ENCODE data around the gene FGF1. TPM values are rescaled to one million over a fixed set of nuclear protein-coding genes. Genes with fewer than 3 reads are reported as not detected.

FGF1 gene
- total and polyA plus RNA-seq, 5 donors, result 23.1 to 39.2 (median 28.7) TPM

- Histone ChIP-seq H3K9me3 (ENCODE audit: control insufficient read depth, low read length) (no peaks in the 10 kb centered on the region), H3K27me3 (ENCODE audit: control insufficient read depth, insufficient read depth) (no peaks in the 10 kb centered on the region), H3K4me3 (ENCODE audit: low read length) (no peak overlapping the region), H3K27ac (ENCODE audit: low read length) (no peak overlapping the region), H3K4me1 (ENCODE audit: control insufficient read depth, insufficient read depth, low read length) (no peaks in the 10 kb centered on the region)
- 66% methylated on average over 8 of the region's 8 CpGs for WGBS
- intact Hi-C loops (cut with DNase I), result loop anchor here (5.0 to 10.0 kb wide), 5 partner anchors 40 to 272 kb away; no protein-coding TSS in a partner anchor
- DNase-seq (no peak), ATAC-seq (no peak)
Measured at GRCh38 chr5:142612494-142613270, 73.2 kb downstream of the FGF1 start.

GRCh38 chr5:142611154-142611553, 74.7 kb downstream of the FGF1 start:
- intact Hi-C loops (cut with DNase I), result loop anchor here (2.0 to 10.0 kb wide), 6 partner anchors 41 to 274 kb away; no protein-coding TSS in a partner anchor
- Histone ChIP-seq H3K4me3 (ENCODE audit: low read length) (no peak overlapping the region), H3K27ac (ENCODE audit: low read length) (no peak overlapping the region), H3K9me3 (ENCODE audit: control insufficient read depth, low read length) (no peaks in the 10 kb centered on the region), H3K4me1 (ENCODE audit: control insufficient read depth, insufficient read depth, low read length) (no peaks in the 10 kb centered on the region), H3K27me3 (ENCODE audit: control insufficient read depth, insufficient read depth) (no peaks in the 10 kb centered on the region)
- WGBS, result 36% methylated on average over 8 of the region's 8 CpGs
- DNase-seq, result peak; percentile 73 to 89 (median 83)
- peak; percentile 80 to 86 for ATAC-seq

GRCh38 chr5:142610176-142611001, 75.5 kb downstream of the FGF1 start:
- no peaks in the 10 kb centered on the region for H3K4me1 ChIP-seq (ENCODE audit: control insufficient read depth, insufficient read depth, low read length)
- whole genome bisulfite sequencing, result 82% methylated on average over 6 of the region's 6 CpGs
- intact Hi-C loops (cut with DNase I), result loop anchor here (2.0 to 10.0 kb wide), 6 partner anchors 42 to 274 kb away; no protein-coding TSS in a partner anchor

GRCh38 chr5:142609142-142609541, 76.7 kb downstream of the FGF1 start:
- intact Hi-C loops (cut with DNase I), result no loop called here
- Histone ChIP-seq H3K27ac (ENCODE audit: low read length) (no peak overlapping the region), H3K27me3 (ENCODE audit: control insufficient read depth, insufficient read depth) (no peaks in the 10 kb centered on the region), H3K9me3 (ENCODE audit: control insufficient read depth, low read length) (no peaks in the 10 kb centered on the region), H3K4me3 (ENCODE audit: low read length) (no peak overlapping the region), H3K4me1 (ENCODE audit: control insufficient read depth, insufficient read depth, low read length) (no peaks in the 10 kb centered on the region)
- DNase-seq, result no peak
- no peak for ATAC-seq
- 83% methylated on average over 6 of the region's 6 CpGs for WGBS

More at GRCh38 chr5:142610176-142611001, 75.5 kb downstream of the FGF1 start:
- Histone ChIP-seq H3K27ac (ENCODE audit: low read length) (no peak overlapping the region), H3K27me3 (ENCODE audit: control insufficient read depth, insufficient read depth) (no peaks in the 10 kb centered on the region), H3K4me3 (ENCODE audit: low read length) (no peak overlapping the region), H3K9me3 (ENCODE audit: control insufficient read depth, low read length) (no peaks in the 10 kb centered on the region)
- ATAC-seq, result no peak
- DNase-seq, result no peak

DNA sequence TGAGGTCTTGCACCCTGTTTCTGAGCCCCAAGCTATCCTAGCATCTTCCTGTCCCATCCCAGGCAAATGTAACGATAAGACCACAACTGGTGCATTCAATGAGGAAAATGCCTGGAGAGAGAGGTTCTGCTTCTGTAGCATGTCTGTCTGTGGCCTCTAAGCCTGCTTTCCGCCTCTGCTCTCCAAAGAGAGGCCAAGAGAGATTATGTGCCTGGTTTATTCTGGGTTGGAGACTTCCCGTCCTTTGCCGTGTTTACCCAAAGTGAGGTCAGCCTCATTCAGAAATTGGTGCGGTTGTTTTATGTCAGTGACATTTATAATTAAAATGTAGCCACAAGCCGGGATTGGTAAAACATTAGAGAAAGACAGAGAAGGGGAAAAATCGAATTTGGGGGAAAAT, 77.8 kb downstream of the FGF1 start:
- no peak overlapping the region for H3K27ac ChIP-seq (ENCODE audit: low read length)
- peak in 1 of 2 donors; percentile 34 for ATAC-seq
- intact Hi-C loops (cut with DNase I), result no loop called here
- 75% methylated on average over 7 of the region's 7 CpGs for WGBS
- DNase-seq, result no peak
- no peaks in the 10 kb centered on the region for H3K9me3 ChIP-seq (ENCODE audit: control insufficient read depth, low read length)
- no peaks in the 10 kb centered on the region for H3K4me1 ChIP-seq (ENCODE audit: control insufficient read depth, insufficient read depth, low read length)
- no peaks in the 10 kb centered on the region for H3K27me3 ChIP-seq (ENCODE audit: control insufficient read depth, insufficient read depth)
- no peak overlapping the region for H3K4me3 ChIP-seq (ENCODE audit: low read length)

GRCh38 chr5:142605611-142606010, 80.3 kb downstream of the FGF1 start:
- ATAC-seq (peak in 1 of 2 donors; percentile 54), DNase-seq (peak in 1 of 3 donors; percentile 62)
- H3K4me1 ChIP-seq (ENCODE audit: control insufficient read depth, insufficient read depth, low read length), result peaks cover 6% of the 10 kb centered on the region
- no peak overlapping the region for H3K27ac ChIP-seq (ENCODE audit: low read length)
- no peaks in the 10 kb centered on the region for H3K9me3 ChIP-seq (ENCODE audit: control insufficient read depth, low read length)
- no peak overlapping the region for H3K4me3 ChIP-seq (ENCODE audit: low read length)
- intact Hi-C loops (cut with DNase I), result no loop called here
- no peaks in the 10 kb centered on the region for H3K27me3 ChIP-seq (ENCODE audit: control insufficient read depth, insufficient read depth)
- 45% methylated on average over 5 of the region's 5 CpGs for WGBS

DNA sequence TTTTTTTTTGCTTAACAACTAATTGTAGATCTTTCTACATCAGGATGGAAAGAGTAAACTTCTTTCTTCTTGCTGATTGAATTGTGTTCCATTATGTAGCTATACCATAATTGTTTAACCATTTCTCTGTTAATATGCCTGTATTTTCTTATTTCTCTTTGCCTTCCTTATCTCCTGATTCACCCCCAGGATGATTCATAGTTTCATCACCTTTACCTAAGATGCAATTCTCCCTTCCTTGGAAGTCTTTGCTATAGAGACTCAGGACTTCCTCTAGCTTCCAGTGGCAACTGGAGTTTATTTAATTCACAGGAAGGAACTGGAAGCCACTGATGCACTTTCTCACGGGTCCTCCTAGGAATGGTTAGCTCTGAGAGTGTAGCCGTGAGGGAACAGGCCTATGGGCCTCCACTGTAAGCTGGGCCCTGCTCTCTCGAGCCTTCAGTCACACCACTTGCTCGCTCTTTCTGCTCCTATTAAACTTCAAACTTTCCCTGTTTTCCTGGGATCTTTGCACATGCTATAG, 83.1 kb downstream of the FGF1 start:
- intact Hi-C loops (cut with DNase I), result no loop called here
- H3K4me3 ChIP-seq (ENCODE audit: low read length), result no peak overlapping the region
- H3K27me3 ChIP-seq (ENCODE audit: control insufficient read depth, insufficient read depth), result no peaks in the 10 kb centered on the region
- no peak for DNase-seq
- H3K27ac ChIP-seq (ENCODE audit: low read length), result no peak overlapping the region
- no peaks in the 10 kb centered on the region for H3K9me3 ChIP-seq (ENCODE audit: control insufficient read depth, low read length)
- H3K4me1 ChIP-seq (ENCODE audit: control insufficient read depth, insufficient read depth, low read length), result peaks cover 6% of the 10 kb centered on the region
- WGBS, result 74% methylated on average over 4 of the region's 4 CpGs
- no peak for ATAC-seq

GRCh38 chr5:142601432-142601831, 84.5 kb downstream of the FGF1 start:
- peaks cover 6% of the 10 kb centered on the region for H3K4me1 ChIP-seq (ENCODE audit: control insufficient read depth, insufficient read depth, low read length)
- no peak overlapping the region for H3K27ac ChIP-seq (ENCODE audit: low read length)
- no peaks in the 10 kb centered on the region for H3K9me3 ChIP-seq (ENCODE audit: control insufficient read depth, low read length)
- no peak overlapping the region for H3K4me3 ChIP-seq (ENCODE audit: low read length)
- peak in 1 of 2 donors; percentile 5 for ATAC-seq
- no peak for DNase-seq
- H3K27me3 ChIP-seq (ENCODE audit: control insufficient read depth, insufficient read depth), result no peaks in the 10 kb centered on the region
- WGBS, result 87% methylated on average over 3 of the region's 3 CpGs
- intact Hi-C loops (cut with DNase I), result no loop called here

- H3K4me1 ChIP-seq (ENCODE audit: control insufficient read depth, insufficient read depth, low read length), result peaks cover 6% of the 10 kb centered on the region
- peak; percentile 55 to 83 (median 69) for DNase-seq
- intact Hi-C loops (cut with DNase I), result no loop called here
- 18% methylated on average over 20 of the region's 20 CpGs for WGBS
- no peaks in the 10 kb centered on the region for H3K27me3 ChIP-seq (ENCODE audit: control insufficient read depth, insufficient read depth)
- H3K4me3 ChIP-seq (ENCODE audit: low read length), result no peak overlapping the region
- H3K9me3 ChIP-seq (ENCODE audit: control insufficient read depth, low read length), result no peaks in the 10 kb centered on the region
- peak overlapping the region; percentile 21 for H3K27ac ChIP-seq (ENCODE audit: low read length)
- ATAC-seq, result peak; percentile 87 to 91
Measured at GRCh38 chr5:142600611-142601358, 85.1 kb downstream of the FGF1 start.

DNA sequence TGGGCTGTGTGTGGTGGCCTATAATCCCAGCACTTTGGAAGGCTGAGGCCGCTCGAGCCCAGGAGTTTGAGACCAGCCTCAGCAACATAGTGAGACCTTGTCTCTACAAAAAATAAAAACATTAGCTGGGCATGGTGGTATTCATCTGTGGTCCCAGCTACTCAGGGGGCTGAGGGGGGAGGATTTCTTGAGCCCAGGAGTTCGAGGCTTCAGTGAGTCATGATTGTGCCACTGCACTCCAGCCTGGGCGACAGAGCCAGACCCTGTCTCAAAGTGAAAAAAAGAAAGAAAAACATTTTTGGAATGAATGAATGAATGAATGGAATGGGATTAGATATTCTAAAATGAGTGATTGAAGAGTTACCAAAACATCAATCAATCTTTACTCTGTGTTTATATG, 85.8 kb downstream of the FGF1 start:
- Histone ChIP-seq H3K27ac (ENCODE audit: low read length) (no peak overlapping the region), H3K4me1 (ENCODE audit: control insufficient read depth, insufficient read depth, low read length) (peaks cover 6% of the 10 kb centered on the region), H3K27me3 (ENCODE audit: control insufficient read depth, insufficient read depth) (no peaks in the 10 kb centered on the region), H3K4me3 (ENCODE audit: low read length) (no peak overlapping the region), H3K9me3 (ENCODE audit: control insufficient read depth, low read length) (no peaks in the 10 kb centered on the region)
- DNase-seq, result no peak
- intact Hi-C loops (cut with DNase I), result no loop called here
- 76% methylated on average over 4 of the region's 4 CpGs for WGBS
- ATAC-seq, result no peak

All from right cardiac atrium (tissue), 5 donors.